HG03025 (cell line): Measurements from ENCODE around the gene LPAR1.

Experiments used
- ATAC-seq: cut with Tn5 transposase; IDR thresholded peaks from one replicate; pipeline ENCODE4 v1.9.1; 2021; ENCODE audit warnings: mild to moderate bottlenecking, moderate library complexity; ENCODE audit not compliant: unreplicated experiment, low FRiP score

LPAR1 gene

GRCh38 chr9:110926828-110927487 is 111.3 kb downstream of the LPAR1 start:
- no peak for ATAC-seq

DNA sequence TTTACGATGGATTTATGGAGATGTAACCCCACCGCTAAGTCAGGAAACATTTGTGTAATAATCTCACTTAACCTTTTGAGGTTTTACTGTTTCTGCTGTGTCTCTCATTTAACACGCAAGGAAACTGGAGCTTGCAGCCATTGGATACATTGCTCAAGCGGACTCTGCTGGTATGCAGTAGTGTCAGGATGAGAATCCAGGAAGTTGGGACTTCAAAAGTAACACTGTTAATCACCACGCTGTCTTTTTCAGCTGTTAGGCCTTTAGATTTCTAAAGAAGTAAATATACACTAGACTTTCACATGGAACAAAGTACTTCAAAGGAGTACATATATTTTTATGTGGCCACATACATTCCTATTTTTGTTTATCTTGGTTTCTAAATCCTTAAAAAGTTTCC is 114.7 kb downstream of the LPAR1 start:
- ATAC-seq = no peak

GRCh38 chr9:110922145-110922544 is 116.1 kb downstream of the LPAR1 start:
- no peak for ATAC-seq

DNA sequence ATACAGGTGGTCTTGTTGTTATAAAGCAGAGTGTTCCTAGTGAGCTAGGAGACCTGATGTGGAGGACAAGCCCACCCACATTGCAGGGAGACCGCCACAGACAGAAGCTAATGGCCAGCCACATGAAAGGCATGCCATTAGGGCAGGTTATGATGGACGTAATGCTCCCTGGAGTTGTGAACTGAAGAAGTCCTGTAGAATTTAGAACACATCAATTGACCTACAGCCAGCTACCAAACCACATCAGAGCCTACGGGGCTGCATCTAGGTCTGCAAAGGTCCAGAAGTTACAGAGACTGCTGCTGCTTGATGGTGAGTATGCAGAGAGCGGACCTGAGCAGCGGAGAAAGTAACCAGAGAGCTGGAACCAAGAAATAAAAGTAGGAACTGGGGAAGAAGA is 116.6 kb downstream of the LPAR1 start:
- ATAC-seq = no peak

DNA sequence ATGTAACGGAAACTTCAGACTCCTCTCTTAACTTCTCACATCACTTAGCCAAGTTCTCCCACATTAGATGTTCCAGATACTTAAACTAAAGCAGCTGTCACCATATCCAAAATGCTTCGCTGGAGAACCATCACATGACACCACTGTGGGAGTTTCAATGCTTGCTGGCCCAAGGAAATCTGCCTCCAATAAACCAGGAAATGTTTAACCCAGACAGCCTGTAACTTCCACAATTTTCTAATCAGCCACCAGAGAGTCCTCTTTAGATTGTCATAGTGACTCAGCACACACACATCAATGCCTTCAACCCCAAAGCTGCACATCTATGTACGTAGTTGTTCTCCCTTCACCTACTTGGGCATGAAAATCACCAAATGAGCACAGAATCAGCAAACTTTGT is 118.7 kb downstream of the LPAR1 start:
- no peak for ATAC-seq

DNA sequence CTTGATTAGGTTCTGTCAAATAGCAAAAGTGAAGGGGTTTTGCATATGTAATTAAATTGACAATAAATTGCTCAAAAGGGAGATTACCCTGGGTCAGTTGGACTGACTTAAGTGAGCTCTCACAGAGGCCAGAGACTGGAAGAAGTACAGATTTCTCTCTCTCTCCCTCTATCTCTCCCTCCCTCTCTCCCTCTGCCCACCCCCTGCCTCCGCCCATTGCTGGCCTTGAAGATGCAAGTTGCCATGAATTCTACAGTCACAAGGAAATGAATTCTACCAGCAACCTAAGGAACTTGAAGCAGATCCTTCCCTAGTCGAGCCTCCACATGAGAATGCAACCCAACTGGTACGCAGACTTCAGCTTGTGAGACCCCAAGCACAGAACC is 119.2 kb downstream of the LPAR1 start:
- ATAC-seq = no peak

GRCh38 chr9:110918316-110919049 is 119.8 kb downstream of the LPAR1 start:
- no peak for ATAC-seq

DNA sequence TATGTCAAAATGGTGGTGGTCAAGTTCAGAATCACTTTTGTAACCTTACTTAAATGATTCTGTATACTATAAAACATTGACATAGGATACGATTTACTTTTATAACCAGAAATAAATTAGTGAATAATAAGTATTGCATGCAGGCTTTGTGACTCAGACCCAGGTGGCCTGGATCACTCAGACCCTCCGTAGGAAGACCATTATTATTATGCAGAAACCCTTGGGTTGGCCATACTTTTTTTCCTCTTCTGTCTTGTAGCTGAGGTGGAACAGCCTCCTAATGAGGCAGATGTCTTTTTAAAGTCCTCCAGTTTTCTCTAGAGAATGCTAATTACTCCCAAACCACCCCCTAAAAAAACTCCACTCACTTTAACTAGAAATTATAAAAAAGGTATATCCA is 121.9 kb downstream of the LPAR1 start:
- ATAC-seq = no peak

DNA sequence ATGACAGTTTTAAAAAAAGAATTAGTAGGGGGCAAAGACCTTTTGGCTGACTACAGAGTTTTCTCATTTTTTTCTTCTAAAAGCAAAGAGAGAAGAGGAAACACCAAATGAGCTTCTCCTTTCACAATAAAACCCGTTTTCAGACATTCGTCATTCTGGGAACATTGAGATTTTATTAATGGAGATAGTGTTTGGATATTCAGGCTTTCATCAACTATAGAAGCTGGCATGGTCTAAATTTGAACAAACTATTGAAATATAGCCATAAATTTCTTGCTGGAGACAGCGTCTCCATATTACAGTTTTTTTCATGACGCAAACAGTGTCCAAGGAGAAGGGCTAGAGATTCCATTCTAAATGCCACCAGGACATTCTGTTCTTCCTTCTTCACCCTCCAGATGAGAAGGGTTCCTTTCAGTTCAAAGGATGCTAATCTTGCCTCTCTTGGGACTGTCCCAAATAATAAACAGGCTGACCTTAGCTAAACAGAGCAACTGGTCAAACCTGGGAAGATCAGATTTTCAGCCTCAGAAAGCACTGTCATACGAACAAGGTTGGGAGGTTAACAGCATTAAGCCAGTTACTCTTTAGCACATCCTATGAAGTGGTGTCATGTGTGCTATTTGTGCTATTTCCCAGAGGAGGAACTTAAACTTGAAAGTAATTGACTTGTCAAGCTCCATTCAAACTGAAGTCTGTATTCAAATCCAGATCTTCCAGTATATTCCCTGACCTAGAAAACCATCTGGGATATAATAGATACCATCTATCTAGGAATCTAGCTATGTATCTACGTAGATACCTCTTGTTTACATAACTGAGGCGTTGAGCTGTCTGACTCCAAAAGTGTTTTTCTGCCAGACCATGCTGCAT is 125.6 kb downstream of the LPAR1 start:
- no peak for ATAC-seq

GRCh38 chr9:110911659-110912418 is 126.4 kb downstream of the LPAR1 start:
- ATAC-seq = no peak

- ATAC-seq = no peak
These were observed 129.4 kb downstream of the LPAR1 start for GRCh38 chr9:110908894-110909293.

DNA sequence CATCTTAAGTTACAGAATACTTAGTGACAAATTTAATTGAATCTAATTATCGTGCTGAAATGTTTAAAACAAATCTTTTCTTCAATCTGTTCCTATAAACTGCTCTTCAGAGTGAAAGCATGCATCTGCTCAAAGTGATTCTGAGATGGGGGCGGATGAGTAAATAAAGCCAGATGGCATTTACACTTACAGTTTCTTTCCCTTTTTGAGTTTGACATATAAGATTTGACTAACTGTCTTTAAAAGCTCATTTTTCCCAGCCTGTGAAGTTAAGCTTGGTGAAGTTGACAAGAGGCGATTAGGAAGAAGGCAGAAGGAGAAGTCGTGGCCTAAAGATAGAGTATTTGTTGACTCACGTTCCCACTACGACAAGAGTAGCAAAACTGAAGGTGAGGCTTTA is 137.4 kb downstream of the LPAR1 start:
- no peak for ATAC-seq

DNA sequence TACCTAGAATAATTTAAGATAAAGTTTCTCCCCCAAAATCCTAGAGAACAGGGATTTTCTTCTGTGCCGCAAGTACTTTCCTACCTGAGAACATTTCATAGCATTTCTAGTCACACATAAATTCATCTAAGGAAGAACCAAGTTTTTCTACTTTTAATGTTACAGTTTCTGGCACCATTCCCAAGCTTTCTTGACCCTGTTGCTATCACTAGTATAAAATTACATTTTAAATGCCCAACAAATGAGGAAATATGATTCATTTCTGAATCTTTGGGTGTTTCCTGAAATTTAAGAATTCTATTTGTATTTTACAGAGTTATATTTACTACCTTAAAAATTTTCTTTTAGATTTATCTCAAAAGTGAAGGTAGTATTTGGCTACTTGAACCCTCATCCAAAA is 137.8 kb downstream of the LPAR1 start:
- no peak for ATAC-seq

- no peak for ATAC-seq
These were observed 139.4 kb downstream of the LPAR1 start for GRCh38 chr9:110898866-110899265.

DNA sequence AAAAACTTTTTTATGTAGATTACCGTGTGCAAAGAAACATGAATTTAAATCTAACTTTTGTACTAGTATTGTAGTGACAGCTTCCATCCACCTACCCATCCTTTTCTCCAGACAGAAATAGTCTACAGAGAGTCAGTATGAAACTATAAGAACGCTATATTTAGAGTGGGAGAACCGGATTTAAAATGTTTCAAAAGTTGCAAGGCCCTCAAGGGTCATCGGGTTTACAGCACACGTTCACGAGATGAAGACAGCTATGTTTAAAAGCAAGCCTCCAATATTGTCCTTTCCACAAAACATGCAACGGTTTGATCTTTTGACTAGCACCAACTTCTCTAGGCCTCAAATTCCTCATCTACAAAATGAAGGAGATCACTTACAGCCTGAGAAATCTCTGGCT is 139.9 kb downstream of the LPAR1 start:
- no peak for ATAC-seq

- ATAC-seq = no peak
These were observed 140.3 kb downstream of the LPAR1 start for GRCh38 chr9:110897943-110898342.

DNA sequence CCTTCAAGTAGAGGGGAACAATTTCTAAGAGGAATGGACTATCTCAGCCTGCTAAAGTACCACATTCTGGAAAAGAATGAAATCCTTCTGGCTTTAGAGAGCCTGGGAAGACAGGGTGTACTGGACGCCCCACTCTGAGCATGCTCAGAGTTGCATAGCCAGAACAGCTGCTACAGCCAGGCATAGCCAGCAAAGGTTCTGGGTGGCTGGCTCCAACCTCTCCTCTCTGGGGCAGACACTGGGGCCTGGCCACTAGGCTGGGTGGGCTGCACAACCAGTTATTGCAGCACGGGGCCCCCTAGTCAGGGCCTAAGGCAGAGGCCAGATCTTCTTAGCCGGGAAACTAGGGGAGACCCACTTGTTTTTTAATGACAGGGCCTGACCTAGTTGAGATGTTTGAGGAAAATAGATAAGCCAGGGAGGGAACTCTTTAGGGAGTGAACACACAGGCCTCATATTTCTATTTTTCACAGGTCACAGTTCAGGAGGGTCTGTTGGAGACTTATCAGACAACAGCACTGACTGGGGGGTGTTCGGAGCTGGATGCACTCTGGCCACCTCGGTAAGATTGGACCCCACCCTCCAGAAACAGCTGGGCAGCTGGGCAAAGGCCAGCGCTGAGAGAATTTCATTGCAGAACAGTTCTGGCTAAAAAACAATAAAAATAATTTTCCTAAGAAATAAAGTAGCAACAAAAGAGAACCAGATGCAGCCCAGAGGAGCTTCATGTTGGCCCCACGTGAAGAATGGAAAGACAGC is 142.9 kb downstream of the LPAR1 start:
- no peak for ATAC-seq

DNA sequence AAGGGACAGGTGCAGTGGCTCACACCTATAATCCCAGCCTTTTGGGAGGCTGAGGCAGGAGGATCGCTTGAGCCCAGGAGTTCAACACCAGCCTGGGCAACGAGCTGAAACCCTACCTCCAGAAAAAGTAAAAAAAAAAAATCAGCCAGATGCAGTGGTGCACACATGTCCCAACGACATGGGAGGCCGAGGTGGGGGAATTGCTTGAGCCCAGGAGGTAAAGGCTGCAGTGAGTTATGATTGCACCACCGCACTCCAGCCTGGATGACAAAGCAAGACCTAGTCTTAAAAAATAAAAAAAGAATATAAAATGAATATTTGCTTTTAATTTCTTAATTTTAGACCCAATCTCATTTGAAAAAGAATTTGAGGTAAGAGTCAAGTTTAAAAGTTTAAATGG is 143.5 kb downstream of the LPAR1 start:
- no peak for ATAC-seq

DNA sequence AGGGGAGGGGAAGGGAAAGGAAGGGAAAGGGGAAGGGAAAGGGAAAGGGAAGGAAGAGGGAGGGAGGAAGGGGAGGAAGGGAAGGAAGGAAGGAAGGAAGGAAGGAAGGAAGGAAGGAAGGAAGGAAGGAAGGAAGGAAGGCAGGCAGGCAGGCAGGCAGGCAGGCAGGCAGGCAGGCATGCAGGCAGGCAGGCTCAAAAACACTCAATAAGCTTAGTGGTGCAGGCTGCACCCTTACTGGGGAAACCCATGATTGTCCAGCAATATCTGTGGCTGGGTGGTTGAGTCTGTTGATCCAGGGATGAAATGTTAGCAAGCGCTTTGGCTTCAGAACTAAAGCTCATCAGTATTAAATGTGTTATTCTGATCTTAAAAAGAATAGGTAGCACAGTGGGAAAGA is 145.6 kb downstream of the LPAR1 start:
- ATAC-seq = no peak

- no peak for ATAC-seq
These were observed 146.5 kb downstream of the LPAR1 start for GRCh38 chr9:110891760-110892159.
